Upper lobe of left lung (tissue), 6 donors: ENCODE measurements around the gene SH3PXD2A. TPM values are rescaled to one million over a fixed set of nuclear protein-coding genes. Genes with fewer than 3 reads are reported as not detected.

Experiments
- ATAC-seq, 2 donors: fragments of 200-7000 bp; cut with Tn5 transposase; one replicate each; pipeline ENCODE4 v1.9.1; 2022; ENCODE audit warnings: mild to moderate bottlenecking in 2 of 2, moderate library complexity in 2 of 2; ENCODE audit not compliant: low FRiP score in 2 of 2
- DNase-seq, 2 donors: peaks; one replicate each; pipeline ENCODE4 v3.0.0-alpha.2; 2019 to 2020
- H3K27ac ChIP-seq, 4 donors: fragments of 200-600 bp; sonication (generic); one replicate each; pipeline ENCODE4 v1.5.1; 2016 to 2019
- H3K27me3 ChIP-seq, 4 donors: fragments of 200-600 bp; sonication (generic); one replicate each; pipeline ENCODE4 v1.5.1; 2017 to 2019
- H3K36me3 ChIP-seq, 4 donors: fragments of 200-600 bp; sonication (generic); one replicate each; pipeline ENCODE4 v1.5.1; 2016 to 2019
- H3K4me1 ChIP-seq, 4 donors: fragments of 200-600 bp; sonication (generic); one replicate each; pipeline ENCODE4 v1.5.1; 2018 to 2019
- H3K4me3 ChIP-seq, 4 donors: fragments of 200-600 bp; sonication (generic); one replicate each; pipeline ENCODE4 v1.5.1; 2017 to 2019; ENCODE audit warnings: mild to moderate bottlenecking in 2 of 4, moderate library complexity in 1 of 4
- H3K9me3 ChIP-seq, 4 donors: fragments of 200-600 bp; sonication (generic); one replicate each; pipeline ENCODE4 v1.5.1; 2018 to 2019
- EP300 ChIP-seq, 4 donors: sonication (generic); formaldehyde crosslinking; IDR thresholded peaks; one replicate each; pipeline ENCODE4 v1.5.1; 2017; ENCODE audit warnings: antibody characterized with exemption in 4 of 4, control low read depth in 2 of 4
- POLR2A ChIP-seq, 4 donors: fragments of 450-650 bp; IDR thresholded peaks; one replicate each; pipeline ENCODE4 v1.5.1; 2016 to 2017; ENCODE audit warnings: antibody characterized with exemption in 4 of 4, mild to moderate bottlenecking in 2 of 4
- POLR2AphosphoS5 ChIP-seq, 2 donors: sonication (generic); formaldehyde crosslinking; IDR thresholded peaks; one replicate each; pipeline ENCODE4 v1.5.1; 2017; ENCODE audit warnings: antibody characterized with exemption in 2 of 2
- WGBS, 2 donors: methylation state at CpG; one replicate each; pipeline ENCODE4 v1.1.5; 2017 to 2018; 5-methylcytosine and 5-hydroxymethylcytosine counted together
- total RNA-seq, 6 donors: library from RNA; depleted of rRNA in 4 of 6; stranded (reverse); fragments of >200 nt in 4 of 6; gene quantifications; one replicate each; pipeline versions ENCODE4 v1.1.0 to v1.2.1, GENCODE V29; 2016 to 2021
- TF ChIP-seq, protein P1 (sequence below), 6 experiments: fragments of 450-650 bp in 4 of 6; fragments of 200-600 bp in 2 of 6; sonication (generic) in 2 of 6; IDR thresholded peaks; one replicate each; pipeline ENCODE4 v1.5.1; 2016 to 2019; ENCODE audit warnings: antibody characterized with exemption in 6 of 6
- donor health status: DM: no; HTN: no; CAD: no; lungs with moderate emphysema.
- donor health status: DM: no; HTN: yes; CAD: no; lungs with severe emphysema.

SH3PXD2A gene
- total RNA-seq, 6 donors from 2014 or later: 19.6 to 42.2 (median 30.8) TPM

DNA sequence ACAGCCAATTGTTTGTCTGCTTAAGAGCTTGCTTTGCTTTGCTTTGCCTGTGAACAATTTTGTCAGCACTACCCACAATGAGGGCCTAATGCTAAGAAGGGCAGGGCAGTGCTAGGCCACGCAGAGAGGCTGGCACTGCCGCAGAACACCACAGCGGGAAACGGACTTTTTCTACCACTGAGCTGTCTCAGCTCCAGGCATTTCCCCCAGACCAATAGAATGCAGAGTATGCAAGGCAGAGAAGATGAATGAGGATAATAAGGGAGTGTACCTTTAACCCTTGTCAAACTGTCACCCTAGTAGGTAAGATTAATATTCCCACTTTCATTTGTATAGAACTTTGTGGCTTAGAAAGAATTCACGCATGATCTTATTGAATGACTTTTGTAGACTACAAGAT lies 104.5 kb downstream of the SH3PXD2A start:
- DNase-seq: no peak
- Histone ChIP-seq H3K4me1 (peaks cover 0 to 20% (median 8%) of the 10 kb centered on the region in 4 donors), H3K9me3 (no peaks in the 10 kb centered on the region), H3K27ac (no peak overlapping the region), H3K36me3 (no peaks in the 10 kb centered on the region), H3K27me3 (no peaks in the 10 kb centered on the region), H3K4me3 (no peak overlapping the region)
- 92 to 95% methylated on average over 5 of the region's 5 CpGs for WGBS, 2 donors
- TF ChIP-seq POLR2A (IDR thresholded peaks at IDR 0.05) (no peak), EP300 (IDR thresholded peaks at IDR 0.05) (no peak), POLR2AphosphoS5 (IDR thresholded peaks at IDR 0.05) (no peak)
- TF ChIP-seq, protein P1, sequence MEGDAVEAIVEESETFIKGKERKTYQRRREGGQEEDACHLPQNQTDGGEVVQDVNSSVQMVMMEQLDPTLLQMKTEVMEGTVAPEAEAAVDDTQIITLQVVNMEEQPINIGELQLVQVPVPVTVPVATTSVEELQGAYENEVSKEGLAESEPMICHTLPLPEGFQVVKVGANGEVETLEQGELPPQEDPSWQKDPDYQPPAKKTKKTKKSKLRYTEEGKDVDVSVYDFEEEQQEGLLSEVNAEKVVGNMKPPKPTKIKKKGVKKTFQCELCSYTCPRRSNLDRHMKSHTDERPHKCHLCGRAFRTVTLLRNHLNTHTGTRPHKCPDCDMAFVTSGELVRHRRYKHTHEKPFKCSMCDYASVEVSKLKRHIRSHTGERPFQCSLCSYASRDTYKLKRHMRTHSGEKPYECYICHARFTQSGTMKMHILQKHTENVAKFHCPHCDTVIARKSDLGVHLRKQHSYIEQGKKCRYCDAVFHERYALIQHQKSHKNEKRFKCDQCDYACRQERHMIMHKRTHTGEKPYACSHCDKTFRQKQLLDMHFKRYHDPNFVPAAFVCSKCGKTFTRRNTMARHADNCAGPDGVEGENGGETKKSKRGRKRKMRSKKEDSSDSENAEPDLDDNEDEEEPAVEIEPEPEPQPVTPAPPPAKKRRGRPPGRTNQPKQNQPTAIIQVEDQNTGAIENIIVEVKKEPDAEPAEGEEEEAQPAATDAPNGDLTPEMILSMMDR (IDR thresholded peaks at IDR 0.05): no peak
- ATAC-seq: no peak

DNA sequence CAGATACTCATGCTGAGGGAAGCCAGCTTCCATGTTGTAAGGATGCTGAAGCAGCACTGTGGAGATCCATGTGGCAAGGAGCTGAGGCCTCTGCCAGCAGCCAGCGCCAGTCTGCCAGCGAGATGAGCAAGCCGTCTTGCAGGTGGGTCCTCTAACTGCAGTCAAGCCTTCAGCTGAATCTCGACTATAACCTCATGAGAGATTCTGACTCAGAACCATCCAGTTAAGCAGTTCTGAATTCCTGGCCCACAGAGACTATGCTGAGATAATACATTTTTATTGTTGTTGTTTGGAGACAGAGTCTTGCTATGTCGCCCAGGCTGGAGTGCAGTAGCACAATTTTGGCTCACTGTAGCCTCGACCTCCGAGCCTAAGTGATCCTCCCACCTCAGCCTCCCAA lies 105.6 kb downstream of the SH3PXD2A start:
- Histone ChIP-seq H3K4me3 (no peak overlapping the region), H3K27me3 (no peaks in the 10 kb centered on the region), H3K36me3 (no peaks in the 10 kb centered on the region), H3K4me1 (peaks cover 0 to 20% (median 13%) of the 10 kb centered on the region in 4 donors), H3K27ac (no peak overlapping the region), H3K9me3 (no peaks in the 10 kb centered on the region)
- no peak for ATAC-seq
- DNase-seq: no peak
- WGBS, 2 donors: 86 to 96% methylated on average over 7 of the region's 7 CpGs
- TF ChIP-seq POLR2AphosphoS5 (IDR thresholded peaks at IDR 0.05): no peak
- TF ChIP-seq POLR2A (IDR thresholded peaks at IDR 0.05): no peak
- no peak for TF ChIP-seq EP300 (IDR thresholded peaks at IDR 0.05)

DNA sequence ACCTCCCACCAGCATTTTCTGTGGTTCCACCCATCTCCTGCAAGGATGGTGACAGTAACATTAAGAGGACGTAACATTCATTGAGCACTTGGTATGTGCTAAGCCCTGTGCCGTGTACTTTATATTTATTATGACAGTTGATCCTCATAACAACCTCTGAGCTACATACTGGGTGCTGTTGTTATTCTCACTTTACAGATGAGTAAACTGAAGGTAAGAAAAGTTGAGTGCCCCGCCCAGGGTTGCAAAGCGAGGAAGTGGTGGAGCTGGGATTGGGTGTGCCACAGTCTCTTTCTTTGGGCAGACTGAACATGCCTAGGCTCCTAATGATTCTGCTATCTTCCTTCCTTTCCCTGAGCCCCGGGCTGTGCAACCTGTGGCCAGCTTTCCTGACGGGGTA lies 107.4 kb downstream of the SH3PXD2A start:
- TF ChIP-seq POLR2AphosphoS5 (IDR thresholded peaks at IDR 0.05): no peak
- TF ChIP-seq EP300 (IDR thresholded peaks at IDR 0.05): no peak
- TF ChIP-seq, protein P1 (IDR thresholded peaks at IDR 0.05): no peak
- TF ChIP-seq POLR2A (IDR thresholded peaks at IDR 0.05): no peak
- DNase-seq (no peak), ATAC-seq (no peak)
- no peak overlapping the region for H3K4me3 ChIP-seq
- no peaks in the 10 kb centered on the region for H3K9me3 ChIP-seq
- H3K27me3 ChIP-seq: no peaks in the 10 kb centered on the region
- H3K4me1 ChIP-seq: peaks cover 0 to 20% (median 13%) of the 10 kb centered on the region in 4 donors
- H3K27ac ChIP-seq: no peak overlapping the region
- no peaks in the 10 kb centered on the region for H3K36me3 ChIP-seq
- 77 to 81% methylated on average over 6 of the region's 6 CpGs for WGBS, 2 donors

DNA sequence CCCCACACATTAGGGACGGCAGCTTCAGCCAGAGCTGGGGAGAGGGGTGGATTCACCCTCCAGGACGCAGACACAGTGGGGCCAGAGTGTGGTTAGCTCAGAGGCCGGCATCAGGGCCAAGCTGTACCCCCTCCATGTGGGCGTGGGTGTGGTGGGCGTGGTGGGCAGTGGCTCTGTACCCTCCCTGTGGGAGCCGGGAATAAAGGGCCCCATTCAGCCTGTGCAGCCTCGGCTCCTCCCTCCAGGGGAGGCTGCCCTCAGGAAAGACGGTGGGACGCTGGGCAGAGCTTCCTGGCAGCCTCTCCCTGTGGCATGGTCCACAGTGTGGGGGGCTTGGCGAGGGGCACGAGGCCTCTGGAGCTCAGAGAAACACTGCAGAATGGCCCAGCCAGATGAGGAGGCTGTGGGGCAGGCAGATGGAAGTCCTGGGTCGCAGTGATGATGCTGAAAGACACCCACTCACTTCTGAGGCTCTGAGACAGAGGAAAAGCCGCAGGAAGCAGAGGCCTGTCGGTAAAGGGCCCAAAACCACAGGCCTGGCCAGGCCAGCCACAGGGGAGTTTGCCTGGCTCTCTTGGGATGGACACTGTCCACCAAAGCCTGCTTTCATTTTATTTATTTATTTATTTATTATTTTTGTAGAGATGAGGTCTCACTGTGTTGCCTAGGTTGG lies 108.0 kb downstream of the SH3PXD2A start:
- Histone ChIP-seq H3K36me3 (no peaks in the 10 kb centered on the region), H3K4me3 (no peak overlapping the region), H3K4me1 (peaks cover 0 to 20% (median 13%) of the 10 kb centered on the region in 4 donors), H3K9me3 (no peaks in the 10 kb centered on the region), H3K27me3 (no peaks in the 10 kb centered on the region), H3K27ac (peak overlapping the region in 2 of 4 donors; percentile 38 to 65)
- ATAC-seq (no peak), DNase-seq (no peak)
- TF ChIP-seq EP300 (IDR thresholded peaks at IDR 0.05) (no peak), POLR2A (IDR thresholded peaks at IDR 0.05) (no peak), POLR2AphosphoS5 (IDR thresholded peaks at IDR 0.05) (no peak)
- TF ChIP-seq, protein P1 (IDR thresholded peaks at IDR 0.05): no peak
- WGBS, 2 donors: 76 to 82% methylated on average over 7 to 11 of the region's 14 CpGs

DNA sequence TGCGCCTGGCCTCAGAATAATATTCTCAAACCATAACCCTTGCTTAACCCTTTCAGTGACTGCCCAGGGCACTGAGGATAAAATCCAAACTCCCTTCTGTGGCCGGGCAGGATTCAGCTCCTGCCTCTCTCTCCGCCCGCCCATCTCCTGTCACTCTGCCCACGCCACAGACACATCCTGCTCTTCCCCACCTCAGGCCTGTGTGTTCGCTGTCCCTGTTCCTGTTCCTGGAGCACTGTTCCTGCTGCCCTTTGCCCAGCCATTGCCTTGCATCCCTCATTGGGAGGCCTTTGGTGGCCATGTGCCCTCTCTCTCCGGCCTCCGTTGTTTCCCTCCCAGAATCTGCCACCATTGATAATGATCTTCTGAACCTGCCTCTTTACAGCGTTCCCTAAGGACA lies 108.8 kb downstream of the SH3PXD2A start:
- Histone ChIP-seq H3K4me3 (no peak overlapping the region), H3K27me3 (no peaks in the 10 kb centered on the region), H3K36me3 (no peaks in the 10 kb centered on the region), H3K27ac (peak overlapping the region in 2 of 4 donors; percentile 38 to 65), H3K4me1 (peaks cover 0 to 20% (median 13%) of the 10 kb centered on the region in 4 donors), H3K9me3 (no peaks in the 10 kb centered on the region)
- WGBS, 2 donors: 70 to 78% methylated on average over 9 of the region's 9 CpGs
- DNase-seq: no peak
- TF ChIP-seq POLR2A (IDR thresholded peaks at IDR 0.05): no peak
- TF ChIP-seq, protein P1 (IDR thresholded peaks at IDR 0.05): no peak
- ATAC-seq: no peak
